Nephron progenitor cell (in vitro differentiated cells): ENCODE measurements around the gene NR4A1.

Experiments used
- DNase-seq: peaks from one replicate; pipeline ENCODE4 v3.0.0; 2021
- H3K27ac Mint-ChIP-seq: 2 replicates; pipeline ENCODE4 v1.8.0; 2021; ENCODE audit warnings: mild to moderate bottlenecking, moderate library complexity, mixed read lengths
- H3K27me3 Mint-ChIP-seq: 2 replicates; pipeline ENCODE4 v1.8.0; 2021; ENCODE audit warnings: mild to moderate bottlenecking, low read depth, mixed read lengths; ENCODE audit not compliant: poor library complexity
- H3K36me3 Mint-ChIP-seq: 2 replicates; pipeline ENCODE4 v1.8.0; 2021; ENCODE audit warnings: low read depth, mixed read lengths
- H3K4me1 Mint-ChIP-seq: 2 replicates; pipeline ENCODE4 v1.8.0; 2021; ENCODE audit warnings: mixed read lengths
- H3K4me3 Mint-ChIP-seq: 2 replicates; pipeline ENCODE4 v1.8.0; 2021; ENCODE audit warnings: mild to moderate bottlenecking, moderate library complexity, mixed read lengths
- H3K9me3 Mint-ChIP-seq: 2 replicates; pipeline ENCODE4 v1.8.0; 2021; ENCODE audit warnings: mild to moderate bottlenecking, moderate library complexity, mixed read lengths
- TF ChIP-seq, protein P1 (sequence below): fragments of 200-600 bp; sonication (generic); IDR thresholded peaks from 2 replicates; pipeline ENCODE4 v1.5.0; 2021; ENCODE audit warnings: antibody characterized with exemption

The NR4A1 gene

DNA sequence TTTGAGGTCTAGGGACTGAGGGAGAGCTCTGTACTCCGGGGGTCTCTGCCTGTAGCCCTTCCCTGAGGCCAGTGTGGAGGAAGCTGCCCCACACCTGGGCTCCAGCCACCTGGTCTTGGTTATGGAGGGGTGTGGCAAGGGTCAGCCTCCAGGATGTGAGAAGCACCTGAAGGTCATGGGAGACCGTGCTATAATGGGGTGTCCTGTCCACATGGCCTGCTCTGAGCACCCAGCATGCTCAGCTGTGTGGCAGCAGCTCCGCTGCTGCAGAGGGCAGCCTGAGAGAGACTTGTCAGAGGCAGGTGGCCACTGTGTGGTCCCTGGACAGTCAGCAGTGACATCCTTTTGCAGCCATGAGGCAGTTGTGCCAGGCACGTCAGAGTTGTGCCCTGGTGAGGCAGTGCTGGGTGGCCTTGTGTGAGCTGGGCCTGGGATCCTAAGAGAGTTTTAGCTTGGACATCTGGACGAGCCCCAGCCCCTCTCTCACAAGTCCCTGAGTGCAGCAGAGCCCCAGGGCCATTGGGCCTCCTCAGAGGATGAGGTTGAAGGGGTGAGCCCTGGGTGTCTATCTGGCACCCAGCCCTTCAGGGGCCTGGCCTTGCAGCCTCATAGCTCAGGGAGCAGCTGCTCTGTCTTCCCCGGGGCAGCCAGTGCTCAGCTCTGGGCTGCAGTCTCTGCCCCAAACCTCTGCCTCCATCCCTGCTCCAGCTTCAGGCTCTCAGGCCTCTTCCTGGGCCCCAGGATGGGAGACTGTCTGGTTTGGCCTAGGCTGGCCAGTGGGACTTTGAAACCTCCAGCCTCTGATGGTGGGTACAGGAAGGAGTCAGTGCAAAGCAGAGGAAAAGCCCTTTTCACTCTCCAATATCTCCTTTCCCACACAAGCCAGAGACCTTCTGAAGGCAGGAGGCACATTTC, 11.2 kb downstream of the NR4A1 start:
- TF ChIP-seq, protein P1, sequence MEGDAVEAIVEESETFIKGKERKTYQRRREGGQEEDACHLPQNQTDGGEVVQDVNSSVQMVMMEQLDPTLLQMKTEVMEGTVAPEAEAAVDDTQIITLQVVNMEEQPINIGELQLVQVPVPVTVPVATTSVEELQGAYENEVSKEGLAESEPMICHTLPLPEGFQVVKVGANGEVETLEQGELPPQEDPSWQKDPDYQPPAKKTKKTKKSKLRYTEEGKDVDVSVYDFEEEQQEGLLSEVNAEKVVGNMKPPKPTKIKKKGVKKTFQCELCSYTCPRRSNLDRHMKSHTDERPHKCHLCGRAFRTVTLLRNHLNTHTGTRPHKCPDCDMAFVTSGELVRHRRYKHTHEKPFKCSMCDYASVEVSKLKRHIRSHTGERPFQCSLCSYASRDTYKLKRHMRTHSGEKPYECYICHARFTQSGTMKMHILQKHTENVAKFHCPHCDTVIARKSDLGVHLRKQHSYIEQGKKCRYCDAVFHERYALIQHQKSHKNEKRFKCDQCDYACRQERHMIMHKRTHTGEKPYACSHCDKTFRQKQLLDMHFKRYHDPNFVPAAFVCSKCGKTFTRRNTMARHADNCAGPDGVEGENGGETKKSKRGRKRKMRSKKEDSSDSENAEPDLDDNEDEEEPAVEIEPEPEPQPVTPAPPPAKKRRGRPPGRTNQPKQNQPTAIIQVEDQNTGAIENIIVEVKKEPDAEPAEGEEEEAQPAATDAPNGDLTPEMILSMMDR, result no peak
- no peaks in the 10 kb centered on the region for H3K9me3 Mint-ChIP-seq
- no peak overlapping the region for H3K4me3 Mint-ChIP-seq
- H3K4me1 Mint-ChIP-seq, result peaks cover 24% of the 10 kb centered on the region
- no peak for DNase-seq
- H3K36me3 Mint-ChIP-seq, result no peaks in the 10 kb centered on the region
- peaks cover 28% of the 10 kb centered on the region for H3K27me3 Mint-ChIP-seq
- no peak overlapping the region for H3K27ac Mint-ChIP-seq

DNA sequence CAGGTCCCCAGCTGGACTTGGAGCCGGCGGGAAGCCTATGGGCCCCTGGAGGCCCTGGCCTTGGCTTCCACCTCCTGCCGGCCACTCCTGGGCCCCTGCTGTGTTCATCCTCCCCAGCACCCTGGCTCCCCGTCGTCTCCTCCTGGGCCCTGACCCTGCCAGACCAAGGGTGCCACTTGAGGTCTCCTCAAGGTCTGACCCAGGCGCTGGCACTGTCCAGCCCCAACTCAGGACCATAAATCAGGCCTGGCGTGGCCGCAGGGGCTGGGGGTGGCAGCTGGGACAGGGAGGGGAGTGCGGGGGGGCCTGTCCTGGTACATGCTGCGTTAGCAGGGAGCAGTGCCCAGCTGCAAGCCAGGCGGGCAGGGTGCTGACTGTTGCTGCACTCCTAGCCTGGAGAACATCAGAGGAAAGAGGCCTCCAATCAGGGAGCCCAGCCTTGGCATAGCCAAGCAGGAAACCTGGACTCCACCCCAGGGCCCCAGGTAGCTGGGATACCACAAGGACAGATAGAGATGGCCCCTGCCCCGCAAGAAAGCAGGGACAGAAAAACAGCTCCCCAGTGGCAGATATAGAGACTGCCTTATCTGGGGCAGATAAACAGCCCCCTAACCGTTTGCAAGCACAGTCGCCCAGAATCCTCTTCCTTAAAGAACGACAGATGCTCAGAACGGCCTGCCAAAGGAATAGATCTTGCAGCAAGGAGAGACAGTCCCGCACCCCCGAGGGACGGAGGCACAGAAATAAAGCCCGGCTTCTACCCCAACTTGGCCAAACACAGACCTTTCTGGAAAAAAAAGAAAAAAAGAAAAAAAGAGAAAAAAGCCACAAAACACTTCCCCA, 12.1 kb downstream of the NR4A1 start:
- TF ChIP-seq, protein P1, result no peak
- DNase-seq, result no peak
- Mint-ChIP-seq H3K4me1 (peaks cover 24% of the 10 kb centered on the region), H3K36me3 (no peaks in the 10 kb centered on the region), H3K4me3 (no peak overlapping the region), H3K27me3 (peaks cover 30% of the 10 kb centered on the region), H3K9me3 (no peaks in the 10 kb centered on the region), H3K27ac (peak overlapping the region; percentile 86)

DNA sequence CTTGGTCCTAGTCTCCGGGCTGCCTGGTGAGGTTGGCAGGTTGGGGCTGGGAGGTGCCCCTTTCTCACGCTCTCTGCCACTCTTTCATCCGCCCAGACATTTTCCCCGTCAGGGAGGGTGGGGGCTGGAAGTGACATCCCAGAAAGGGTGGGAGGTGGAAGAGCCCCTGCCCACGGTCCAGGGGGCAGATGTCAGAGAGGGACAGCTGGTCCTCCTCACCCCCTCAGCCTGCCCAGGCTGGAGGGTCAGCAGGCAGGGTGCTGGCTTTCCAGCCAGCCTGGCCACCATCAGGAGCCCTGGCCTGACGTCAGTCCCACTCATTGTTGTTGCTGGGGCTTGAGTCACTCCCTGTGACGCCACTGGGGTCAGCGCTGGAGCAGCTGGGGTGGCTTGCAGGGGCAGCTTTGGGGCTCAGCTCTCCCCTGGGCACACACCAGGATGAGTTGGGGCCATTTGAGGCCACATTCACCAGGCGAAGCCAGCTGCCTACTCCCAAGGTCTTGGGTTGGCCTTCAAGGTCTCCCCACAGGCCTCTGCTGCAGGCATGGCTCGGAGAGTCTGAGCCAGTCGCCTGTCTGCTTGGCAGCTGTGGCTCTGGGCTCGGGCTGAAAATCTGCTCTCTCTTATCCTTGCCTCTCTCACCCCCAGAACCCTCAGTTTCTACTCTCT, 12.9 kb downstream of the NR4A1 start:
- DNase-seq, result no peak
- H3K27ac Mint-ChIP-seq, result no peak overlapping the region
- no peak overlapping the region for H3K4me3 Mint-ChIP-seq
- no peaks in the 10 kb centered on the region for H3K9me3 Mint-ChIP-seq
- H3K27me3 Mint-ChIP-seq, result peaks cover 30% of the 10 kb centered on the region
- peaks cover 26% of the 10 kb centered on the region for H3K4me1 Mint-ChIP-seq
- no peaks in the 10 kb centered on the region for H3K36me3 Mint-ChIP-seq
- TF ChIP-seq, protein P1, result no peak

DNA sequence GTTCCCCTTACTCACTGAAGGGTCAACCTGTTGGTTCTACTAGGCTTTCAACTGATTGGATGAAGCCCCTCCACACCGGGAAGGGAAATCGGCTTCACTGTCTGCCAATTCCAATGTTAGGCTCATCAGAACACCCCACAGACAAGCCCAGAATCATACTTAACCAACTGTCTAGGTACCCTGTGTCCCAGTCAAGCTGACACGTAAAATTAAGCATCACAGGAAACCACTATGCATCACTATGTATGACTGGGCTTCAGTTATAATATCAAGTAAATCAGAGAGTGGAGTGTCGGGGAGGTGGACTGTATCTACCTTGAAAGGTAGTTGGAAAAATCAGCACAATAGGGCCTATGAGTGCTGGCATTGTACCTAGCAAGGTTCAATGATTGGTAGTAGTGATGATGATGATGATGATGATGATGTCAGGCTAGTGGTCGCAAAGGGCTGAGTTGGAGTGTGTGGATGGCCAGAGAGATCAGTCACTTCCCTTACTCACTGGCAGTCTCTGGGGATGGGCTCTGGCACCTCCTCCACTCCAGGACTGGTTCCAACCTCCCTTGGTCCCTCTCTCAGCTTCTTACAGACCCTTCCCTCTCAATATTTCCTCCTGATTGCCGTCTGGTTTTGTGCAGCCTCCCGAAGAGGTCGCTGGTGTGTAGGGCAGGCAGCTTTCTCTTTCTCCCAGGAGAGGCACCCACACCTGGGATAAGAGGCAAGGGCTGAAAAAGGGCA, 15.3 kb downstream of the NR4A1 start:
- Mint-ChIP-seq H3K36me3 (no peaks in the 10 kb centered on the region), H3K4me3 (no peak overlapping the region), H3K9me3 (no peaks in the 10 kb centered on the region), H3K4me1 (peaks cover 45% of the 10 kb centered on the region), H3K27ac (no peak overlapping the region), H3K27me3 (peaks cover 34% of the 10 kb centered on the region)
- TF ChIP-seq, protein P1, result no peak
- no peak for DNase-seq

DNA sequence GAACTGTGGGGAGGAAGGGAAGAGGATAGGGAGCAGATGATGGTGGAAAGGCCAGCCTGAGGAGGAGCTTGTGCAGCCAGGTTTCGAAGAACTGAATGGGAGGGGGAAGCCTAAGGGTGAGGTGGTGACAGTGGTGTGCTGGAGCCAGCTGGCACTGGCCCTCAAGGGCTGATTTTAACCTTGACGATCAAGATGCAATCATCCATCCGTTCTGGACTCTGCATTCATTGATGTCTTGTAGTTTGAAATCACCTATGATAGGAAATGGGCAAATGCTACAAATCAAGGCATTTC, 15.8 kb downstream of the NR4A1 start:
- no peaks in the 10 kb centered on the region for H3K9me3 Mint-ChIP-seq
- no peak overlapping the region for H3K27ac Mint-ChIP-seq
- no peak overlapping the region for H3K4me3 Mint-ChIP-seq
- no peaks in the 10 kb centered on the region for H3K36me3 Mint-ChIP-seq
- H3K4me1 Mint-ChIP-seq, result peaks cover 49% of the 10 kb centered on the region
- peaks cover 34% of the 10 kb centered on the region for H3K27me3 Mint-ChIP-seq
- DNase-seq, result no peak
- TF ChIP-seq, protein P1, result no peak
